Measurements from ENCODE around the gene RAB26. TPM values are rescaled to one million over a fixed set of nuclear protein-coding genes. Genes with fewer than 3 reads are reported as not detected.
A peak's percentile ranks its signal among the peaks of the same experiment; 100 is the strongest.
"Not testable (repeated sequence)": the region's sequence is repeated elsewhere in the genome, so short reads cannot be mapped to it uniquely, and the experiment has no call there.

The RAB26 gene
- total RNA-seq, 1 donor from 2014 or later: 4.1 TPM

DNA sequence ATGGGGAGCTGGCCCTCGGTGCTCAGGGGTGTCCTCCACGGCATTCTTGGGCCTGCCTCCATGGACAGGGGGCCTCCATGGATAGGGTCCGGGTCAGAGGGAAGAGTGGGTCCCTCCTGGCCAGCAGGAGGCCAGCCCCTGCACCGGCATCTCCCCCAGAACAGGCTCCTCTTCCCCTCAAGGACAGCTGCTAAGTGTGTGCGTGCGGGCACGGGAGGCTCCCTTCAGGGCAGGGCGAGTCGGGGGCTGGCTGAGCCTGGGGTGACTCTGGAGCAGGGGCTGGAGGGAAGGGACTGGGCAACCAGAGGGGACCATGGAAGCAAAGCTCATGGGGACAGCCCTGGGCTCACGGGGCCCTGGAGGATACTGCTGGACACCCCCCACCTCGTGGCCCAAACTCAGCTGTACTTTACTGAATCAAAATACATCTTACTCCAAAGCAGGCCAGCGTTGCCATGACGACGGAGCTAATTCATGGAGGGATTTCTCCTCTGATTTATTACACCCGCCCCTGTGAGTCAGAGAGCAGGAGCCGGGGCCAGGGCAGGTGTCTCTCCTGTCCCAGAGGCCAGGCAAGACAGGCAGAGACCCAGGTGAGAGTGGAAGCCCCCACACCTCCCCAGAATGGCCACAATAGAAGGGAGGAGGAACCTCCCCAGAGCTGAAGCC lies 45.9 kb downstream of the RAB26 start:
- DNase-seq (ENCODE audit: low spot score in 2 of 2): no peak

DNA sequence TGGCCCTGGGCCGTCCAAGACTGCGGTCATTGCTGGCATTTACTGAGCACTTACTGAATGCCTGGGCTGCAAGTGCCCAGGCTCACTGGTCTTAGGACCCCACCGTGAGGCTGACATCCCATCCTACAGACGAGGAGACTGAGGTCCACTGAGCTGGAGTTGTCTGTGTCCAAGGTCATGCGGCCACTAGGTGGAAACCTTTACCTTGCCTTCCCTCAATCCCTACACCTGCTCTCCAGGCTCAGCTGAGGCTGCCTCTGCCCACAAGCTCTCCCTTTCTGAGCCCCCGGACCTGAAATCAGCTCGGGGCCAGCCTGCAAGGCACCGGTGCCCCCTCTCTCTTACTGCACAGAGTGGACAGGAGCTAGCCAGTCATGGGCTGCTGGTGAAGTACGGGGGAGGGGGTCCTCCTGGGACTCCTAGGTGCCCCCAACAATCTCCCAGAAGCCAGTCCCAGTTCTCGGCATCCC lies 46.5 kb downstream of the RAB26 start:
- no peak for FAIRE-seq

More for the DNA sequence above, 45.9 kb downstream of the RAB26 start:
- FAIRE-seq: no peak

DNA sequence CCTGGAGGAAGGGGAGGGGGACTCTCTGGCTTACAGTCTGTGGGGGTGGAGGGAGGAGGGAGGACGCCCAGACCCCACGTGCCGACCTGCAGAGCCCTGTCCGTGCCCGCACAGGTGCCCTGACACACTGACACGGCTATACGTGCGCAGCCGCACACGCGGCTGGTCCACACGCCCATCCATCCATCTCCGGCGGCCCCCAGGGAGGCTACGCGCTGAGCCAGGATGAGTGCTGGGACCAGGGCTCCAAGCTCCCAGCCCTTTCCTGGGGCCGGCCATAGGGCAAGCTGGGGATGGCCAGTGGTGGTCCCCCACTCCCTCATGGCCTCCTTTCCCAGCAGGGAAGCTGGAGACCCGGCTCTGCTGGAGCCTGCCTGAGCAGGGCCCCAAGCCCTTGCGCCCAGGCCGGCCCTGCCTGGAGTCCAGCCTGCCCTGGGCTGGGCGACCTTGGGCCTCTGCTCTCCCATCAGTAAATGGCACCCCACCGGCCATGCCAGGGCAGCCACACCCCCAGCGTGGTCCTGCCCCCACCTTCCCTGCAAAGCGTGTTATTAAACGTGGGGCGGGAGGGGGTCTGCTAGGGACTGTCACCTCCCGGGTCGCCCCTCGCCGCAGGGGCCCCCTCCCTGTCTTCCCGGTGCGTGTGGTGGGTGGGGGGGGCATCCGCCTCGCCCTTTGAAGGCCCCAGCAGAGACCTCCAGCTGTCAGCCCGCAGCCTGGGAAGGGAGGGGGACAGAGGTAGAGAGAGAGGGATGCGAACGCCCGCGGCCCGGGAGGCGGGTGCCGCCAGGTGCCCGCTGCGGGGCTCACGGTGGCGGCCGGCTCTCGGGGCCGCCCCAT lies 47.1 kb downstream of the RAB26 start:
- FAIRE-seq: no peak
- no peak for DNase-seq (ENCODE audit: low spot score in 2 of 2)

More for the DNA sequence above, 46.5 kb downstream of the RAB26 start:
- no peak for DNase-seq (ENCODE audit: low spot score in 2 of 2)

DNA sequence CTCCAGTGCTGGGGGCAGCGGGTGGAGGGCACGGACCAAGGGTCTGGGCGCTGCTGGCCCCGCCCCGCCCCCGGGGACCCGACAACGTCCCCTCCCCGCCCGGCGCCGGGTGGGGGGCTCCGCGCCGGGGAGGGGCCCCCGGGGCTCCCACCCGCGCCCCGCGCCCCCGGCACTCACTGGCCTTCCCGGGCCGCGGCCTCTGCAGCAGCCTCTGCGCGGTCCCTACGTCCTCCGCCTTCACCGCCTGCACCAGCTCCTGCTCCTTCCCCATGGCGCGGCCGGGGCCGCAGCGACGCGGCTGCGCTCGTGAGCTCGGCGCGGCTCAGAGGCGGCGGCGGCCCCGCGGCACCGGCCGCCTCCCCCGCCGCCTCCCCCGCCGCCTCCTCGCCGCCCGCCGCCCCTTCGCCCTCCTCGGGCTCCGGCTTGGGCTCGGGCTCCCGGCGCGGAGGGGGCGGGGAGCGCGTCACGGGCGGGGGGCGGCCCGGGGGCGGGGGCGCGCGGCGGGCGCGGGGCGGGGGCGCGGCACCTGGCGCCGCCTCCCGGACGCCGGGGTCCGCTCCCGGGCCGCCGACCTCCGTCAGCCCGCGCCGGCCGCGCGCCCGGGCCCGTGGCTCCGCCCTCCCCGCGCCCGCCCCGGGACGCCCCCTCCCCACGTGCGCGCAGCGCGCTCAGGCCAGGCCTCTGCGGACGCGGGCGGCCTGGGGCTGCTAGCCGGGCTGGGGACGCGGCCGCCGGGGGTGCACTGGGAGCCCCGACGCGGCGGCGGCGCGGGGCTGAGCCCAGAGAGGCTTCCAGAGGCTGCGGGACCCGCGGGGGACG lies 47.9 kb downstream of the RAB26 start, which contains the start of gene CASKIN1:
TSS of gene CASKIN1 (minus strand) at position 444 of the 819 bp plus-strand sequence. CDS start at position 271, 173 bp downstream.
- peak; percentile 68 to 76 for DNase-seq (ENCODE audit: low spot score in 2 of 2)
- no peak for FAIRE-seq

- FAIRE-seq (no peak), DNase-seq (ENCODE audit: low spot score in 2 of 2) (no peak)
These were observed 48.6 kb downstream of the RAB26 start for GRCh38 chr16:2196981-2197511.

GRCh38 chr16:2197765-2198164 lies 49.3 kb downstream of the RAB26 start:
- FAIRE-seq (no peak), DNase-seq (ENCODE audit: low spot score in 2 of 2) (no peak)

- DNase-seq (ENCODE audit: low spot score in 2 of 2) (no peak), FAIRE-seq (no peak)
These were observed 49.9 kb downstream of the RAB26 start for GRCh38 chr16:2198283-2198682.

DNA sequence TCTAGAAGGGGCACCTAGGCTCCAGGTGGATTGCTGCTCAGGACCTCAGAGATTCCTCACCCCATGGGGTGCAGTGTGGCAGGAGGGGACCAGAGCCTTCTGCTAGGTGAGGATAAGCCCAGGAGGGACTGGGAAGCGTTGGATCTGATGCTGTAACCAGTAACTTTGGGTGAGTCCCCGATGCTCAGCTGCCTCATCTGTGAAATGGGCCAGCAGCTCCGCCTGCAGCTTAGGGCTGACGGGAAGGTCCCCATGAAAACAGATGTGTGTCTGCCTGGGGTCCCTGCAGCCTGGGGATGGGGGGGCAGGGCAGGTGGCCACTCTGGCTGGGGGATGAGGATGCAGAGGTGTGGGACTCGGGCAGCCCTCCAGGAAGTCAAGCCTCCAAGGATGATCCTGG lies 50.7 kb downstream of the RAB26 start:
- FAIRE-seq (no peak), DNase-seq (ENCODE audit: low spot score in 2 of 2) (no peak)

DNA sequence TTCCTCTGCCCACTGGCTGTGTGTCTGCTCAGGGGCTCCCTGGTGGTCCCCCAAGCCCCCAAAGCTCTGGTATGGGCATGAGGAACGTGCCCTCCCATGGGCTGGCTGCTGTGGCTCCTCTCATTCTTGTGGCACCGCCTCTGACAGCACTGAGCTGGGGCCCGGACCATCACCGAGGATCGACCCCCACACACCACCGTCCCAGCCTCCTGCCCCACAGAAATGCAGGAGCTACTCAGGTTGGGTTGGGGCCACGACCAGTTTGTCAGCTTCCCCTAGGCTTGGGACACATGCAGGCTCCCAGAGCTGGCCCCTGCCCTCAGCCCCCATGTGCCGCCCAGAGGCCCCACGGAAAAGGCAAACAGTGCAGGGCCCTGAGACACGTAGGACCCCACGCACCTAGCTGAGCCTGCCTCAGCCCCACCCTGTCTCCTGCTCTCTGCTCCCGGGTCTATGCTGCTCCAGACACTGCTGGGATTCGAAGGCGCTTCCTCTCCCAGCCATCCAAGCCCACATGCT lies 51.3 kb downstream of the RAB26 start:
- no peak for FAIRE-seq

DNA sequence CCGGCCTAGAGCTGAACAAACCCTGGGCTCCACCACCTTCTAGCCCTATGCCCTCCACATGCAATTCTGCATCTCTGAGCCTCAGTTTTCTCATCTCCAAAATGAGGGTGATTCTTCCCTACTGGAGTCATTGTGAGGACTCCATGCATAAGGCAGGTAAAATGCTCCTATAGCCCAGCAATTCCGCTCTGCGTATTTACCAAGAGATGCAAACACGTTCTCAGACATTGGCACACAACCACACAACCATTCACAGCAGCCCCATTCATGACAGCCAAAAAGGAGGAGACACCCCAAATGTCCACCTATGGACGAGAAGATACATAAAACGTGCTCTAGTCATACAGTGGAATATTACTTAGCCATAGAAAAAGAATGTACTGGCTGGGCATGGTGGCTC lies 51.9 kb downstream of the RAB26 start:
- DNase-seq (ENCODE audit: low spot score in 2 of 2) (no peak), FAIRE-seq (no peak)

More for the DNA sequence above, 51.3 kb downstream of the RAB26 start:
- no peak for DNase-seq (ENCODE audit: low spot score in 2 of 2)

DNA sequence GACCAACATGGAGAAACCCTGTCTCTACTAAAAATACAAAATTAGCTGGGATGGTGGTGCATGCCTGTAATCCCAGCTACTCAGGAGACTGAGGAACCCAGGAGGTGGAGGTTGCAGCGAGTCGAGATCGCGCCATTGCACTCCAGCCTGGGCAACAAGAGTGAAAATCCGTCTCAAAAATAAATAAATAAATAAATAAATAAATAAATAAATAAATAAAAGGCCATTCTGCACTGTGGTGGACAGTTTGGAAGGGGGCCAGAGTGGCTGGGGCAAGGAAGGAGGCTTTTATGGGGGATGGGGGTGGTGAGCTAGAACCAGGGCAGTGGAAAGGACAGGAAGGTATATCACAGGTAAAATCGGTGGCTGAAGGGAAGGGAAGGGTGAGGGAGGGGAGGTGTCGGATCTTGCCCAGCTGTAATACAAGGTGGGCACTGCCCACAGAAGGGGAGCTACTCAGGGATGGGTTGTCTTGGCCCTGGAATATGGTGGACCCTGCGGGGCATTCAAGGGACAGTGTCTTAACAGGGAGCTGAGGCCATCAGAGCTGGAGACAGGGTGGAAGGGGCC lies 54.8 kb downstream of the RAB26 start:
- not testable (repeated sequence) for DNase-seq (ENCODE audit: low spot score in 2 of 2); FAIRE-seq

Small RNA genes within 50 kb of the gene (small RNA-seq; reads per million reads assigned to genes)
- not detected for gene MIR3180-5
- not detected for gene MIR4516
- gene RF00019: not detected
- gene SNORD60: not detected

Other genes starting within 250 kb of the RAB26 start
- not detected for gene HS3ST6, start 230.2 kb upstream of the RAB26 start, total RNA-seq
- 4.1 TPM for gene MSRB1, start 205.4 kb upstream of the RAB26 start, total RNA-seq
- gene RPL3L, start 193.9 kb upstream of the RAB26 start, total RNA-seq: not detected
- gene NDUFB10, start 189.1 kb upstream of the RAB26 start, total RNA-seq: 76.6 TPM
- gene RPS2, start 183.8 kb upstream of the RAB26 start, total RNA-seq: 1,930 TPM
- not detected for gene RNF151, start 181.8 kb upstream of the RAB26 start, total RNA-seq
- gene TBL3, start 176.6 kb upstream of the RAB26 start, total RNA-seq: 11.0 TPM
- 1.2 TPM for gene NOXO1, start 167.2 kb upstream of the RAB26 start, total RNA-seq
- 12.6 TPM for gene GFER, start 164.4 kb upstream of the RAB26 start, total RNA-seq
- 71.3 TPM for gene SYNGR3, start 158.7 kb upstream of the RAB26 start, total RNA-seq
- gene ZNF598, start 138.8 kb upstream of the RAB26 start, total RNA-seq: 5.7 TPM
- not detected for gene NPW, start 128.8 kb upstream of the RAB26 start, total RNA-seq
- 13.5 TPM for gene NHERF2, start 121.7 kb upstream of the RAB26 start, total RNA-seq
- gene NTHL1, start 100.8 kb upstream of the RAB26 start, total RNA-seq: 33.4 TPM
- 39.5 TPM for gene TSC2, start 100.6 kb upstream of the RAB26 start, total RNA-seq
- gene PKD1, start 12.7 kb upstream of the RAB26 start, total RNA-seq: 58.3 TPM
- gene TRAF7, start 7.2 kb downstream of the RAB26 start, total RNA-seq: 25.7 TPM
- 15.9 TPM for gene CASKIN1, start 48.0 kb downstream of the RAB26 start, total RNA-seq
- 6.9 TPM for gene MLST8, start 56.8 kb downstream of the RAB26 start, total RNA-seq
- gene BRICD5, start 62.2 kb downstream of the RAB26 start, total RNA-seq: 4.5 TPM
- 10.2 TPM for gene PGP, start 66.2 kb downstream of the RAB26 start, total RNA-seq
- 27.3 TPM for gene E4F1, start 75.0 kb downstream of the RAB26 start, total RNA-seq
- 2.4 TPM for gene DNASE1L2, start 87.8 kb downstream of the RAB26 start, total RNA-seq
- 10.2 TPM for gene ECI1, start 103.0 kb downstream of the RAB26 start, total RNA-seq
- 81.1 TPM for gene RNPS1, start 119.5 kb downstream of the RAB26 start, total RNA-seq
- gene ABCA3, start 192.1 kb downstream of the RAB26 start, total RNA-seq: 36.3 TPM

All from frontal cortex (tissue), 4 donors.